NCI-H526 (cell line): Measurements from ENCODE around the gene ZBTB32.

Experiments used
- DNase-seq, 2 experiments: peaks; one replicate each; lab custom pipeline; 2025; lab: John Stamatoyannopoulos, UW

The ZBTB32 gene

DNA sequence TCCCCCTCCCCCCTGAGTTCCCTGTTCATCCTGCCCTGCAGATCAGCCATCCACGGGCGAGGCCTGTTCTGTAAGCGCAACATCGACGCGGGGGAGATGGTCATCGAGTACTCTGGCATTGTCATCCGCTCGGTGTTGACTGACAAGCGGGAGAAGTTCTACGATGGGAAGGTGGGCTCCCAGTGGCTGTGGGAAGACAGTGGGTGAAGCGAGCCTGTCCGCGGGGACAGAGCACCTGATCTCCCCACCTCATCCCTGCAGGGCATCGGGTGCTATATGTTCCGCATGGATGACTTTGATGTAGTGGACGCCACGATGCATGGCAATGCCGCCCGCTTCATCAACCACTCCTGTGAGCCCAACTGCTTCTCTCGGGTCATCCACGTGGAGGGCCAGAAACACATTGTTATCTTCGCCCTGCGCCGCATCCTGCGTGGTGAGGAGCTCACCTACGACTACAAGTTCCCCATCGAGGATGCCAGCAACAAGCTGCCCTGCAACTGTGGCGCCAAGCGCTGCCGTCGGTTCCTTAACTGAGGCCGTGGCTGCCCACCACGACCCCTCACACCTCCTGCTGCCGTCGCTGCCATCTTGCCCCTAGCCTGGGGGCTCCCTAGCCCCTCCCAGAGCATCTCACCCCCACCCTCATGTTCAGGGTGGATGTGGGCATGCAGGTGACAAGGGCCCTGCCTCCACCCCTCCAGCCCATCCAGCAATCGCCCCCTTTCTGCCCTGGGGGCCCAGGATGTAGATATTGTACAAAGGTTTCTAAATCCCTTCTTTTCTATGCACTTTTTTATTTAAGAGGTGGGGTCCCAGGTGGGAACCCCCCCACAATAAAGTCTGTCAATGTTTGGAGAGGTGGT is 33.9 kb downstream of the ZBTB32 start:
- no peak for DNase-seq

DNA sequence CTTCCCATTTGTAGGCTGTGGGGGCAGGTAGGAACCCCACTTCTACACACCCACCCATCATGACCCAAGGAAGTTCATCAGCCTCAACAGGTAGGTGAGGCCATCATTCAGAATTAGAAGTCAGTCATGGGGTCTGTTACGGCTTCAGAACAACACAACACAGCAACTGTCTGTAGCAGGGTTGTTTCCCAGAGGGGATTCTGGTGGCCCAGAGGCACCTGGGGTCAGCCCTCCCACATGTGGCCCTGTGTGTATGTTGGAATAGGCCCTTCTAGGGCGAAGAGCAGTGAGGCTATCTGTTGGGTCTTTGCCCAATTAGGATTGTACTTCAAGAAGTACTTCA is 34.5 kb downstream of the ZBTB32 start:
- DNase-seq: no peak

DNA sequence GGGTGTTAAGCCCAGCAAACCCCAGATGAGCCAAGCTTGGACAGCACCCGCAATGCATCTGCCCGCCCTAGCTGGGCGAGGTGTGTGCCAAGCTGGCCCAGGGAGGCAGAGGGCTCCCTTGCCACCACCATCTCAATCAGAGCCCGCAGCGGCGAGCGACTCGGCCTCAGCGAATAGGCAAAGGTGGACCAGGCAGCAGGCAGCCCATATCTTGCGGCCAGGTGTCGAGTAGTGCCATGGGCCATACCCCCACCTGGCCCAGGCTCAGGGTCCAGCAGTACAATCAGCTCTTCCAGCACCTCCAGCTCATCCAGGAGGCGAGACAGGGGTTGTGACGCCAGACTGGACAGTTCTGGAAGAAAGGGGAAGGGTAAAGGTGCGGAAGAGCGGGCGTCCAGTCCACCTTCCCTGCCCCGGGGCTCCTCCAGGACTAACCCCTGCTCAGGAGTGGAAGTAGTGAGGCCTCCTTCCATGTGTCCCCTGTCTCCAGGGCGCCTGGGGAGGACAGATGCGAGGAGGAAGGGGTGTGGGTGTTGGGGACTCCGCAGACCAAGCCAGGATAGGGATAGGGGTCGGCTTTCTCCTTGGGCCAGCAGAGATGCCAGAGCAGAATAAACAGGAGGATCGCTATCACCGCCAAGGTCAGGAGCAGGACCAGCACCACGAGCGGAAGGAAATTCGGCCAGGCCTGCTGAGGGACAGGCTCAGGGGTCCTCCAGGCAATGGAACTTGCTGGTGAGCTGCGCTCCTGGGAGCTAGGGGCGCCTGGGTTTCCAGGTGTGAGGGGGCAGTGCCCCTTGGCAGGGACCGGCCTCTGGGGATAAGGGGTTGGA is 35.1 kb downstream of the ZBTB32 start:
- DNase-seq: peak in 1 of 2 experiments; percentile 35

DNA sequence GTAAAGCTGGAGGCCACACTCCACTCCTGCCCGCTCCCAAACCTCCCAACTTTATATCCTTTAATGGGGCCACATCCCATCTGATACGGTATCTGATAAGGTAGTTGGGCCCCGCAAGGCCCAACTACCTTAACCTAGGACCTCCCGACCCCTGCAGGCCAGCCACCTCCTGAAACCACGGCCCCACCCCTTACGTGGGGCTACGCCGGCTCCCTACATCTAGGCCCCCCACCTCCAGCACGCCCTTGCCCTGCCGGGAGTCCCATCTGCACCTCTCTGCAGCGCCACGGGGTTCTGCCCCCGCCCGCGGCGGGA is 35.7 kb downstream of the ZBTB32 start:
- DNase-seq: no peak

DNA sequence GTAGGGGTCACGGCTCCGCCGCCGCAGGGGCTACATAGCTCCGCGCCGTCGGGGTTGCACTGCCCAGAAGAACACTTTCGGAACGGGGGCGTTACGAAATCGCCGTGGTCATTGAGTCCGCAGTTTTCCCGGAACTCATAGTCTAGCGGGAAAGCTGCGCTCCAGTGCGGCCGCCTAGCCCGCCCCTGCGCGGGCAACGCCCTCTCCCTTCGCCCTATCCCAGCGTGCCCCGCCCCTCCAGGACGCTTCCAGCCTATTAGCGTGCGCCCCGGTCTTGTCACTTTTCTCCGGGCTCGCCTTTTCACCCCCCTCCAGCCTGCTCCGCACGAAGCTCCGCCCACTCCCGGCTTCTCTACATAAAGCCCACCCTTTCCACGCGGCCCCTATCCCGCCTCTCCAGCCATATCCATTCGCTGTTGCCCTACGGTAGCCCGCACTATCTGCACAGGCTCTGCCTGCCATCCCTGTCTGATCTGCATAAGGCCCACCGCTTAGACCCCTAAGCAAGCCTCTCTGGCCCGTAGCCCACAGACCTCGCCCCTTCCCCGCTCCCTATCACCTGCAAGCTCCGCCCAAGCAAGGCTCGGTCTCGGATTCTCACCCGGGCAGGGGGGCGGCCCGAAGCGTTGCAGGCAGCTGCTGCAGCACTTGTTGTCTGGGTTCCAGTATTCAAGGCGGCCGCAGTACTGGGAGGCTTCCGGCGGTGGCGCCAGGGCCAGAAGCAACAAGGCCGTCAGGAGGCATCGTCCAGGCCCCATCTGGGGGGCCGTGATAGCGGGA is 36.3 kb downstream of the ZBTB32 start:
- peak; percentile 99 to 100 for DNase-seq

DNA sequence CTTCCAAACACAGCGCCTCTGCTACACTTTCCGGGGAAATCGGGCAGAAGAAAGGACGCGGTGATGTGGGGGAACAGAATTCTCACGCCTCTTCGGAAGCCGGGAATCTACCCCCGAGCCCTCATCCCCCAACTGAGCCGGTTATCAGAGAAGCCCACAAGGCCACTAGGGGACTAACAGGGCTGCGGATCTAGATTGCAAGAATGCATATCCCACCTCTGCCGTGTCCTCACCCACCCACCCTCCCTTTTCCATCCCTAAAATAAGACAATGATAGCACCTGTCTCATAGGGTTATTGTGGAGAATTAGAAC is 36.8 kb downstream of the ZBTB32 start:
- DNase-seq: no peak

DNA sequence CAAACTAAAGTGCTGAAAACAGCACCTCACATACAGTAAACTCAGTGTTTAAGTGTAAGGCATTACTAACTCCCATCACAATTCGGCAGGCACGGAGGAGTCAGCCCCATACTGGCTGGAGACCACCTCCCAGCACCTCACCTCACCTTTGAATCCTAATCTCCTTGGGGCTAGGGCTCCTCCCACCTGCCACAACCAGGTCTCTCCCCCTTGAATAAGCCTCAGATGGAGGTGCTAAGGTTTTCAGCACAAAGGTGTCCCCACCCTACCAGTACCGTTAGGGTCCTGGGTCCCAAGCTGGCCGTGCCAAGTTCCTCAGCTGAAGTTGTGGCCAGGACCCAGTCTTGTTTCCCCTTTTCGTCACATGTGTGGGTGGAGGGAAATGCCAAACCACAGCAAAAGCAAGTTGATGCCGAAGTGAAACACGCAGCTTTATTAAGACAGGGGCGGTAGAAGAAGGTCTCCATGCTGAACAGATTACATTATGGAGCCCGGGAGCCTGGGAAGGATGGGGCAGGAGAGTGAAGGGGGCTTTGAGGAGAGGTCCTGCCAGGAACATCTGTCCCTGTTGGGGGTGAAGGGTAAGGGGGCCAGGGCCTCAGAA is 37.9 kb downstream of the ZBTB32 start, which contains the start of gene IGFLR1:
TSS of gene IGFLR1 (minus strand) at position 332 of the 604 bp plus-strand sequence. CDS start 1,272 bp downstream, outside the sequence.
- DNase-seq: no peak

DNA sequence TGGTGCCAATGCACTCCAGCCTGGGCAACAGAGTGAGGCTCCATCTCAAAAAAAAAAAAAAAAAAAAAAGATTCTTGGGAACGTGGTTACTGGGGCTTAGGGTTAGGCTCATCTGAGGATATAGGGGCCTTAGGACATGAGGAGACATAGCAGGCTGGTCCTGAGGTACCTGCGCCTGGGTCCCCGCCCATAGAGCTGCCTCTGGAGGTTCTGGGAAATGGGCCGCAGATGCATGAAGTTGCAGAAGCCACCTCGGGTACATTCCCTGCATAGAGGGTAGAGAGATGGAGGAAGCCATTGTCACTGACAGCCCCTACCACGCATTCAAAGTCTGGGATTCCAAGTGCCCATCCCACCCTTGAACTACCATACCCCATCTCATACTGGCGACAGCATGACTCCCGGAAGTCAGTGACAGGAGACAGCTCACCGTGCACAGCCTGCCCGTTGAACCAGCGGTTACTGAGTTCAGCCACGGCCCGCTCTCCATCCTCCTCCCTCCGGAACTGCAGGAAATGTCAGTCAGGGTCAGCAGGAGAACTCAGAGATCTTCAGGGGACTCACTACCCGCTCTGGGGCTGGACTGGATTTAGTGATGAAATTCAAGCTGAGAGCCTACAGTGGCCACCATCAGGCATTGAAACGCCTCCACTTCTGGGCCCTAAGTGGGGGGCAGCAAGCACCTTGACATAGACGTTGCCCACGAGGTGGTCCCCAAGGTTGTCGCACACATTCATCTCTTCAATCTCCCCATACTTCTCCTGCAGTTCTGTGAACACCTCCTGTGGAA is 39.5 kb downstream of the ZBTB32 start:
- no peak for DNase-seq

DNA sequence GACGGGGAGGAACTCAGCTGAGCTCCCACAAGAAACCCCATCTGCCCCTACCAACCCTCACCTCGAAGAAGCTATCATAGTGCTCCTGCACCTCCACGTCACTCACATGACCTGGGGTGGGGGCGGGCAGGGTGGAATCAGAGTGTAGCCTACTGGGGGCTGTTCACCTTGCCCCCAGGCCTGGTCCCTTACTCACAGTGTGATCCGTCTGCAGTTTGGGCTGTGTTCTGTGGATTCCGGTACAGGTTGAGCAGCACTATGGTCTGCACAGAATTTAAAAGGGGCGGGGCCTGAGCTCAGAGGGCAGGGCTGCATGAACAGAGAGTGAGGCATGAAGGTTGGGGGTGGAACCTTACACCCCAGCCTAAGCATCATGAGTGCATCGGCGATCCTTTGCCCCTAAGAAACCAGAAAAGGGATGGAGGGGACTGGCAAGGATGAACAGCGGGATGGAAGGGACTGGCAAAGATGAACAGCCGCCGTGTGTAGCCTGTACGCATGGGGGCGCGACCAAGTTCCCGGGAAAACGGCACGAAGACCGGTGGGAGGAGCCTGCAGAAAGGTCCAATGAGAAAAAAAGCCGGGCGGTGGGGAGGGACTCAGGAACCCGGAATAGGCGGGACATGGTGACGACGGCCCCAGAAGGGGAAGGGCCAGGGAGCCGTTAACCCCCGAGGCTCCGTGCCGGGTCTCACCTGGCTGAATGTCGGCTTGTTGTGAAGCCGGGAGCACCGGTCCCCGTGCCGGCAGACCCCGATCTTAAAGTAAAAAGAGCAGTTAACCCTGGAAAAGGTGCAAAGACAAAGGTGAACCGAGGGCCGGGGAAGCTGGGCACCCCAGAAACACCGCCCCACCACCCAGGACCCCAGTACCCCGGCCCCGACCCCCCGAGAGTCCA is 40.3 kb downstream of the ZBTB32 start:
- DNase-seq: peak; percentile 98 to 100

DNA sequence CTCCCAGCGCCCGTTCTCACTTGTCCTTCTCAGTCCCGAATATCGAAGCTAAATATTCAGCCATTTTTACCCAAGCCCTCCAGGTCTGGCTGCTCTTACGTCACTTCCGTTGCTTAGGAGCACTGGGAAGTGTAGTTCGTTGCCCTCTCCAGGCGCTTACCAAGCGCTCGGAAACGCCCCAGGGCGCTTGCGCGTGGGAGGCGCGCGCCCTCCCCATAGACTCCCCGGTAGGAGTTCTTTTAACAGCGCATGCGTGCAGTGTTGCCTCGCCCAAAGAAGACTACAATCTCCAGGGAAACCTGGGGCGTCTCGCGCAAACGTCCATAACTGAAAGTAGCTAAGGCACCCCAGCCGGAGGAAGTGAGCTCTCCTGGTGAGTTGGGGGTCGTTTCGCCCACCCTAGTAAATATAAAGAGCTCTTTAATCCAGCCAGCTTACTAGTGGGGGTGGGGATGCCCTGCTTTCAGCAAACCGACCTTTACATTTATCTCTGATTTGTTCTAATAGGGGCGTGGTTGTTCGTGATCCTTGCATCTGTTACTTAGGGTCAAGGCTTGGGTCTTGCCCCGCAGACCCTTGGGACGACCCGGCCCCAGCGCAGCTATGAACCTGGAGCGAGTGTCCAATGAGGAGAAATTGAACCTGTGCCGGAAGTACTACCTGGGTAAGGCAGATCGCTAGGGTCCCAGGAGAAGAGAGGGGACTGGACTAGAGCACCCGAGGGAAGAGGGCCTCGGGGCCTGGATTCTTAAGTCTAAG is 41.1 kb downstream of the ZBTB32 start, which contains the start of the genes PSENEN and U2AF1L4:
TSS of gene PSENEN (plus strand) at position 324 of the 759 bp plus-strand sequence. CDS start at position 604, 280 bp downstream.
TSS of gene U2AF1L4 (minus strand) at position 91 of the 759 bp plus-strand sequence. CDS start at position 64, 27 bp downstream.
- DNase-seq: peak; percentile 99 to 100

DNA sequence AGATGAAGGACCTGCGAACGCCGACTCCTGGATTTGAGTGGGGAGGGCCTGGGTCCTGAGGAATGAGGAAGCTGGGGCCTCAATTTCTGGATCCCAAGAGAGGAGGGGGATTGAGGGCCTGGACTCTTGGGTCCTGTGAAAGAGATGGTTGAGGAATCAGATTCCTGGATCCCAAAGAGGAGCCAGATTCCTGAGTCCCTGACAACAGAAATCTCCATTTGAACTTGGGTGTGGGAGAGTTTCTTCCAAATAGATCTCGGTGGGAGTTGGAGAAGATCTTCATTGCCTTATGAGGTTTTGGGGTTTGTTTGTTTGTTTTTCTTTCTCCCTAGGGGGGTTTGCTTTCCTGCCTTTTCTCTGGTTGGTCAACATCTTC is 41.7 kb downstream of the ZBTB32 start:
- no peak for DNase-seq

DNA sequence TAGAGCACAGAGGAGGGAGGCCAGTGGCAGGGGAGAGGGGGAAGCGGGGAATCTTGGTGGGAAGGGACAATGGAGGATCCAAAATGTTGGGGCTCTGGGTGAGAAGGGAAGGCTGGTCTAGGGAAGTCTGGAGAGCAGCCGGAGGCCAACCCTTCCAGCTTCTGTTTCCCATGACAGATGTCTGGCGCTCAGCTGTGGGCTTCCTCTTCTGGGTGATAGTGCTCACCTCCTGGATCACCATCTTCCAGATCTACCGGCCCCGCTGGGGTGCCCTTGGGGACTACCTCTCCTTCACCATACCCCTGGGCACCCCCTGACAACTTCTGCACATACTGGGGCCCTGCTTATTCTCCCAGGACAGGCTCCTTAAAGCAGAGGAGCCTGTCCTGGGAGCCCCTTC is 42.2 kb downstream of the ZBTB32 start:
- no peak for DNase-seq

DNA sequence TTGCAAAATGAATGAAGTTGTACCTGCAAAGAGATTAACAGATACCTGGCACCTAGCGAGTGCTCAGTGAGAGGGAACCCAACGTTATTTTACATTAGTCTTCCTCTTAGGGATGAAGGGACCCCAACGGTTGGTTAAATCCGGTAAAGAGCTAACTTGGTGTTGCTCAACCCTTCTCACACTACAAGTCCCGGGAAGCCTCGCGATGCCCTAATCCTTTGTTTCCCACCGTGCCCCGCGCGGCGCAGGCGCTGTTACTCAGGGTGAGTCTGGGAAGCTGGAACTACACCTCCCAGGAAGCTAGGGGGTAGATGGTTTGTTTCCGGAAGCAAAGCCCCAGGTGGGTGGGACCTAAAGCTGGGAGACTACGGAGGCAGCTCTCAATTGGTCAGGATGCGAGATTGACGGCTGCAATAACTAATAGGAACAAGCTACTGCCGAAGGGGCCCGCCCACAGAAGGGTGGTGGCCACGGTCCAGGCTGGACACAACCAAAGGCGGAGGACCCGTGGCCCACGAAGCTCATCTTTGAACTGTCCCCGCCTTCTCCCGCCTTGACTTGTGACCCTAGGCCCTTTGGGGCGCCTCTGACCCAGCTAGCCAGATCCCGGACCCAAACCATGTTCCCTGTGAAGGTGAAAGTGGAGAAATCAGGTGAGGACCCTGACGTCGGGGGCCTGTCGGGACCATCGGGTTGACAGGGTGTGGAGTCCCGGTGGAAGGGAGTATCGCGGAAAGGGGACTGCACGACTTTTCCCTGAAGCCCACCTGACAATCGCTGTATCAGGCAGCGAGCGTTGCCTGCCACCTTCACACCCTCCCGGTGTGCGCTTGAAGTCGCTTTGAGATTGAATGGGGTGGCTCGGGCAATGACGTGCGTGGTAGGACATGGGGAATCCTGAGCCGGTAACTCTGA is 44.0 kb downstream of the ZBTB32 start, which contains the start of gene LIN37:
TSS of gene LIN37 (plus strand) at position 471 of the 915 bp plus-strand sequence. CDS start at position 620, 149 bp downstream.
- peak; percentile 100 for DNase-seq

DNA sequence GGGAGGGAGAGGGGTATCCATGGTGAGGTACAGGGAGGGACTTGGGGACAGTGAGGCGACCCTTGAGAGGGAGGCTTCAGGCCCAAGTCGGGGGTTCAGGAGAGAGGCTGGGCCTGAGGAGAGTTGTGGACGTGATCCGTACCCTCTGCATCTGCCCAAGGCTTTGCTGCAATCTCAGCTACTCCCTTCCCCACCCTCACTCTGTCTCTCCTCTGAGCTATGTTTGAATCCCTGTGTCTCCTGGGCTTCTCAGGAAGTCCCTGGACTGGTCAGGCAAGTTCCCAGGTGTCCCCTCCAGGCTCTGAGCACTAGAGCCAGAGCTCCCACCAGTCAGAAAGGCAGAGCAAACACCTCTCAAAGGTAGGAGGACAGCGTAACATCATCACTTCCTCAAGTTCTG is 45.8 kb downstream of the ZBTB32 start:
- DNase-seq: no peak

DNA sequence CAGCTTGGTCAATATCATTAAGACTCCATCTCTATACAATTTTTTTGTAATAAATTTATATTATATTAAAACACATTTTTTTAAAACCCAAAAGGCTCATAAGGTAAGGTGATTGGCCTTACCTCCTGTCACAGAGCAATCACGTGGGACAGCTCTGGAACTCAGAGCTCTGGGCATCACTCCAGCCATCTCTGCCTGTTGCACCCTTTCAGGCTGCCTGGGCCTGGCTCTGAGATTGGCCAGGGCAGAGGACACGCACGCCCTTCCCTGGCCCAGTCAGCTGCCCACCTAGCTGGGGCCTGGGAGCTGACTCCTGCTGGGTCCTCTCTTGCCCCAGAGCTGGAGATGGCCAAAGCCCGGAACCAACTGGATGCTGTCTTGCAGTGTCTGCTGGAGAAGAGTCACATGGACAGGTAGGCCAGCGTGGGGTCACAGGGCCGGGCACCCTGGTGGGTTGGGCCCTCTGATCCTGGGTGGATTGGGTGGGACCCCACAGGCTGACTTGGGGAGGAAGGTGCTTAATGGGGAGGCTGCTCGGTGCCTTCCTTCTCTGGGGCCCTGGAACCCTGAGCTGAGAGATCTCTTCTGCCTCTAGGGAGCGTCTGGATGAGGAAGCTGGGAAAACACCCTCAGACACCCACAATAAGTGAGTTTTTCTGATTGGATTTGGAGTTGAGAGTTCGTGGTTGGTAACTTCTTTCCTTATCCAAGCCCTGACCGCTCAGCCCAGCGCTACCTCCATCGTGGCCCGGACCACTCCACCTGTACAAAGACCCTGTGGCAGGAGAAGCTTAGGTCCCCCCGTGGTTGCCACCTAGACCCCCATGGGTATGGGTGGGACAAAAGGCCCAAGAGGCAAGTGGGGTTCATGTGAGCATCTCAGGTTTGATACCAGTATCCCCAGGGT is 47.7 kb downstream of the ZBTB32 start:
- DNase-seq: no peak

DNA sequence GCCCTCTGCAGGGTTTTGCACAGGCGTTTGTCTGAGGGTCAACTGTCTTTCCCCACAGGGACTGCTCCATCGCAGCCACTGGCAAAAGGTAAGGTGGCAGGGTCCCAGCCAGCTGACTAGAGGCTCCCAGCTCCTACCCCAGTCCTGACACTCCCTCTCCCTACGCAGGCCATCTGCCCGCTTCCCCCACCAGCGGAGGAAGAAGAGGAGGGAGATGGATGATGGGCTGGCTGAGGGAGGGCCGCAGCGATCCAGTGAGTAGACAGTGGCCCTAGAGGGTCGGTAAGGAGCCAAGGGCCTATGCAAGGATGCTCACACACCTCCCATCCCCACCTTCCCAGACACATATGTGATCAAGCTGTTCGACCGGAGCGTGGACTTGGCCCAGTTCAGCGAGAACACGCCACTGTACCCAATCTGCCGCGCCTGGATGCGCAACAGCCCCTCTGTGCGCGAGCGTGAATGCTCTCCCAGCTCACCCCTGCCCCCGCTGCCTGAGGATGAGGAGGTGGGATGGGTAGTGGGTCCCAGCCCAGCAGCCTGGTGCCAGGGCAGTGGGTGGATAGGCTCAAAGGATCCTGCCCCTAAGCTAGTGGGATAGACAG is 48.5 kb downstream of the ZBTB32 start:
- no peak for DNase-seq
